A549 (cell line): ENCODE results near the gene SPDYE1. TPM values are rescaled to one million over a fixed set of nuclear protein-coding genes. Genes with fewer than 3 reads are reported as not detected.
"Not testable (repeated sequence)": the region's sequence is repeated elsewhere in the genome, so short reads cannot be mapped to it uniquely, and the experiment has no call there.

Experiments
- ATAC-seq, 2 experiments: fragments of 200-7000 bp in 1 of 2; fragments of >200 bp in 1 of 2; cut with Nextera tagmentation in 1 of 2; cut with Tn5 transposase in 1 of 2; 3 replicates each; pipeline versions ENCODE4 v1.8.0 to v1.9.1; 2018 to 2020; ENCODE audit warnings: mild to moderate bottlenecking in 1 of 2, moderate library complexity in 1 of 2
- CTCF ChIA-PET: fragments of 300-600 bp; sonication (Branson Sonifier 250); formaldehyde crosslinking; extraction: SDS; loops from one replicate; lab custom pipeline; 2021; ENCODE audit warnings: antibody characterized with exemption, inconsistent platforms; lab: Yijun Ruan, JAX
- POLR2A ChIA-PET: fragments of 350-600 bp; formaldehyde crosslinking; extraction: SDS; loops from one replicate; lab custom pipeline; 2021; ENCODE audit warnings: antibody characterized with exemption, inconsistent platforms; lab: Yijun Ruan, JAX
- DNase-seq, 2 experiments: peaks; one replicate each; pipeline versions ENCODE4 v3.0.0 to v3.0.0-alpha.2; 2011 to 2016; ENCODE audit warnings: low read depth in 1 of 2, low spot score in 1 of 2
- FAIRE-seq: peaks from 2 replicates; lab custom pipeline; 2011; peaks lifted over from hg19 to GRCh38; lab: Jason Lieb, UNC
- H3K27ac ChIP-seq, 2 experiments: fragments of >200 bp; sonication (Bioruptor Twin); formaldehyde crosslinking; 3 replicates each; pipeline ENCODE4 v1.5.1; 2016 to 2017
- H3K4me1 ChIP-seq: fragments of >200 bp; sonication (Bioruptor Twin); formaldehyde crosslinking; 3 replicates; pipeline ENCODE4 v1.6.1; 2016
- H3K4me2 ChIP-seq: fragments of >200 bp; sonication (Bioruptor Twin); formaldehyde crosslinking; 3 replicates; pipeline ENCODE4 v1.6.1; 2016
- H3K4me3 ChIP-seq: fragments of >200 bp; sonication (Bioruptor Twin); formaldehyde crosslinking; 3 replicates; pipeline ENCODE4 v1.5.1; 2016
- H3K9me3 ChIP-seq: fragments of >200 bp; sonication (Bioruptor Twin); formaldehyde crosslinking; 3 replicates; pipeline ENCODE4 v1.6.1; 2016
- FOSL2 ChIP-seq, 2 experiments: fragments of 450-650 bp in 1 of 2; fragments of >200 bp in 1 of 2; sonication (Bioruptor Twin) in 1 of 2; formaldehyde crosslinking; IDR thresholded peaks; 2 replicates each; pipeline versions ENCODE4 v1.5.0 to v1.6.1; 2016 to 2020; ENCODE audit warnings: mild to moderate bottlenecking in 1 of 2, moderate library complexity in 1 of 2
- HDAC2 ChIP-seq: fragments of 200-600 bp; sonication (generic); IDR thresholded peaks from 2 replicates; pipeline ENCODE4 v1.6.1; 2016
- HOXA7 ChIP-seq: fragments of 250-450 bp; sonication (Bioruptor Pico); IDR thresholded peaks from 2 replicates; pipeline ENCODE4 v1.5.0; 2020; ENCODE audit warnings: mild to moderate bottlenecking, moderate library complexity
- HOXB5 ChIP-seq: fragments of 250-450 bp; sonication (Bioruptor Pico); IDR thresholded peaks from 2 replicates; pipeline ENCODE4 v1.5.0; 2020; ENCODE audit warnings: mild to moderate bottlenecking, moderate library complexity
- JUNB ChIP-seq: fragments of >200 bp; sonication (Bioruptor Twin); formaldehyde crosslinking; IDR thresholded peaks from 2 replicates; pipeline ENCODE4 v1.6.1; 2016
- MAZ ChIP-seq: fragments of 150-350 bp; IDR thresholded peaks from 2 replicates; pipeline ENCODE4 v1.6.1; 2014; ENCODE audit warnings: antibody characterized with exemption, low read depth, low read length, borderline replicate concordance
- MYC ChIP-seq: IDR thresholded peaks from 2 replicates; pipeline ENCODE4 v1.6.1; 2012; ENCODE audit warnings: mild to moderate bottlenecking, inconsistent platforms, low read length, improper control_type of control experiment, borderline replicate concordance
- NFE2L2 ChIP-seq: fragments of 150-350 bp; conservative IDR thresholded peaks from 2 replicates; pipeline ENCODE4 v1.6.1; 2014; ENCODE audit warnings: low read length
- NPAS2 ChIP-seq: fragments of 250-450 bp; sonication (Bioruptor Pico); IDR thresholded peaks from 2 replicates; pipeline ENCODE4 v1.8.0; 2022; ENCODE audit warnings: mild to moderate bottlenecking, moderate library complexity, borderline replicate concordance
- POLR2AphosphoS2 ChIP-seq: conservative IDR thresholded peaks from 2 replicates; pipeline ENCODE4 v1.6.1; 2012; ENCODE audit warnings: low read length, improper control_type of control experiment, inconsistent platforms
- RARB ChIP-seq: fragments of 250-450 bp; sonication (Bioruptor Pico); IDR thresholded peaks from 2 replicates; pipeline ENCODE4 v1.8.0; 2021; ENCODE audit warnings: mild to moderate bottlenecking, moderate library complexity
- RFX5 ChIP-seq: fragments of 450-650 bp; IDR thresholded peaks from 2 replicates; pipeline ENCODE4 v1.7.1; 2014; ENCODE audit warnings: antibody characterized with exemption, mild to moderate bottlenecking, moderate library complexity
- SMC3 ChIP-seq: fragments of >200 bp; sonication (Bioruptor Twin); formaldehyde crosslinking; IDR thresholded peaks from 3 replicates; pipeline ENCODE4 v1.6.1; 2018; ENCODE audit warnings: inconsistent platforms
- SREBF2 ChIP-seq: fragments of 450-650 bp; IDR thresholded peaks from 2 replicates; pipeline ENCODE4 v1.6.1; 2014; ENCODE audit warnings: mild to moderate bottlenecking, moderate library complexity
- ZNF302 ChIP-seq: fragments of 250-450 bp; sonication (Bioruptor Pico); IDR thresholded peaks from 2 replicates; pipeline ENCODE4 v1.9.0; 2021; ENCODE audit warnings: inconsistent platforms, mild to moderate bottlenecking, moderate library complexity
- WGBS: methylation state at CpG from one replicate; pipeline ENCODE4 v1.1.6; 2017; ENCODE audit errors: missing lambda C conversion rate; 5-methylcytosine and 5-hydroxymethylcytosine counted together
- polyA minus RNA-seq: library from RNA; depleted of rRNA, polyadenylated mRNA; stranded (reverse); fragments of >200 nt; gene quantifications from 2 replicates; pipeline ENCODE4 v1.2.3, GENCODE V29; 2011; rRNA and poly(A)+ RNA removed
- polyA plus RNA-seq, 4 experiments: library from polyadenylated mRNA; depleted of rRNA in 3 of 4; stranded (reverse); fragments of >200 nt; fragmentation: RNase III in 1 of 4; extraction: RNeasy Plus Mini Kit Qiagen cat#74134 plus additional on column Dnase treatment in 1 of 4; gene quantifications; 2 replicates in 3 of 4; 3 replicates in 1 of 4; pipeline ENCODE4 v1.2.3, GENCODE V29; 2011 to 2017
- TF ChIP-seq, protein P1 (sequence below): fragments of >200 bp; sonication (Bioruptor Twin); formaldehyde crosslinking; IDR thresholded peaks from 2 replicates; pipeline ENCODE4 v1.6.1; 2016
- TF ChIP-seq, protein P2 (sequence below): fragments of 150-350 bp; IDR thresholded peaks from 2 replicates; pipeline ENCODE4 v1.6.1; 2014; ENCODE audit warnings: low read depth, mild to moderate bottlenecking, low read length
- TF ChIP-seq, protein P3 (sequence below): fragments of 450-650 bp; IDR thresholded peaks from 2 replicates; pipeline ENCODE4 v1.6.1; 2014; ENCODE audit warnings: antibody characterized with exemption
- TF ChIP-seq, protein P4 (sequence below): fragments of 200-600 bp; sonication (generic); IDR thresholded peaks from 2 replicates; pipeline ENCODE4 v1.6.1; 2016; ENCODE audit warnings: antibody characterized with exemption, mild to moderate bottlenecking, moderate library complexity

SPDYE1 gene, protein sequence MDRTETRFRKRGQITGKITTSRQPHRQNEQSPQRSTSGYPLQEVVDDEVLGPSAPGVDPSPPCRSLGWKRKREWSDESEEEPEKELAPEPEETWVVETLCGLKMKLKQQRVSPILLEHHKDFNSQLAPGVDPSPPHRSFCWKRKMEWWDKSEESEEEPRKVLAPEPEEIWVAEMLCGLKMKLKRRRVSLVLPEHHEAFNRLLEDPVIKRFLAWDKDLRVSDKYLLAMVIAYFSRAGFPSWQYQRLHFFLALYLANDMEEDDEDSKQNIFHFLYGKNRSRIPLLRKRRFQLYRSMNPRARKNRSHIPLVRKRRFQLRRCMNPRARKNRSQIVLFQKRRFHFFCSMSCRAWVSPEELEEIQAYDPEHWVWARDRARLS
- polyA plus RNA-seq (2011; rRNA removed) (not detected in 2 replicates), polyA plus RNA-seq (2017; fragmentation: RNase III; extraction: RNeasy Plus Mini Kit Qiagen cat#74134 plus additional on column Dnase treatment) (not detected in 3 replicates), polyA minus RNA-seq (not detected in 2 replicates)
- not detected in 2 replicates for polyA plus RNA-seq (2012; cell fraction: cytosol; rRNA removed)
- not detected in 2 replicates for polyA plus RNA-seq (2012; cell fraction: nucleus; rRNA removed)

DNA sequence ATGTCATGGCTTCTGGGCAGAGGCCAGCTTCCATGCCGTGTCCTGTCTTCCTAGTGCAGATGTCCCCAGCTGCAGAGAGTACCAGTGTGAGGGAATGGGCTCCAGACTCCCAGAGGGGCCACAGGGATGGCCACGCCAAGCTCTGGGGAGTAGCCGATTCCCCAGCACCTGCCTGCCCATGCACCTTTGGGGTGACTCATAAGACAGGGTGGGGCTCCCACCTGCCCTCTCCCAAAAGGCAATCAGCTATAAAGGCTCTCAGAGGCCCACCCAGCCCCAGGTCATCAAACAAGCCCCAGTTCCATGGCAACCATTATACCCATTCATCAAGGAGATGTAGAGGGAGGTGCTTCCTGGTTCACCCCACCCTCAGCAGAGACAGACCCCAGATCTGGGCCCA, at the start of gene SPDYE1:
TSS of gene SPDYE1 (plus strand) at position 366 of the 400 bp plus-strand sequence. CDS start 2,053 bp downstream, outside the sequence.
- H3K9me3 ChIP-seq, H3K4me2 ChIP-seq, H3K27ac ChIP-seq, CTCF ChIA-PET, H3K4me3 ChIP-seq, FAIRE-seq, H3K4me1 ChIP-seq, POLR2A ChIA-PET, DNase-seq: not testable (repeated sequence)
- peak in 1 of 2 experiments; percentile 58; a peak in 2 of 6 replicates for ATAC-seq
- 100% methylated on average over 3 of the region's 3 CpGs for WGBS

DNA sequence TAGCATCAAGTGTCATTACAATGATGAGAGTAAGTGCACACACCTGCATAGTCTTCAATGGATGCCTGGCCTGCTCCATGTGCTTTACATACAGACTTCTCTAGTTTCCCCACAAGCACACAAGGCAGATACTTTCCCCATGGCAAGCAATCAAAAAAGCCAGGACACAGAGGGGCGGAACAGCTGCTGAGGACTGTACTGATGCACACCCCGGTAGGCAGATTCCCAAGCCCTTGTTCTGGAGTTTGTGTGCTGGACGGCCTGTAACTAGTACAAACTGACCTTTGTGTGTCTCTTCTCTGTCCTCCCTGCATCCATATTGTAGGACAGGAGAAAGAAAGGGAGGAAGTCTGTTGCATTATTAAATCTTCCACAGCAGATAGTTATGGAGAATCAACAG, 45.7 kb upstream of the SPDYE1 start:
- H3K9me3 ChIP-seq, result no peaks in the 10 kb centered on the region
- H3K4me1 ChIP-seq, result no peaks in the 10 kb centered on the region
- no peak overlapping the region for H3K4me3 ChIP-seq
- TF ChIP-seq NFE2L2 (no peak), JUNB (no peak), NPAS2 (CRISPR knock-in tag) (no peak), MAZ (no peak), RARB (CRISPR knock-in tag) (no peak), POLR2AphosphoS2 (no peak), ZNF302 (CRISPR knock-in tag) (no peak), MYC (no peak), FOSL2 (IDR thresholded peaks at IDR 0.05) (no peak), FOSL2 (CRISPR knock-in tag; IDR thresholded peaks at IDR 0.05) (no peak), RFX5 (no peak)
- TF ChIP-seq, protein P1, sequence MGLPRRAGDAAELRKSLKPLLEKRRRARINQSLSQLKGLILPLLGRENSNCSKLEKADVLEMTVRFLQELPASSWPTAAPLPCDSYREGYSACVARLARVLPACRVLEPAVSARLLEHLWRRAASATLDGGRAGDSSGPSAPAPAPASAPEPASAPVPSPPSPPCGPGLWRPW, result no peak
- H3K27ac ChIP-seq, result no peak overlapping the region
- WGBS, result 80% methylated on average over 3 of the region's 3 CpGs
- DNase-seq, result no peak
- no peak overlapping the region for H3K4me2 ChIP-seq
- ChIA-PET CTCF (no interaction called here), POLR2A (no interaction called here)
- no peak for ATAC-seq
- FAIRE-seq, result no peak

DNA sequence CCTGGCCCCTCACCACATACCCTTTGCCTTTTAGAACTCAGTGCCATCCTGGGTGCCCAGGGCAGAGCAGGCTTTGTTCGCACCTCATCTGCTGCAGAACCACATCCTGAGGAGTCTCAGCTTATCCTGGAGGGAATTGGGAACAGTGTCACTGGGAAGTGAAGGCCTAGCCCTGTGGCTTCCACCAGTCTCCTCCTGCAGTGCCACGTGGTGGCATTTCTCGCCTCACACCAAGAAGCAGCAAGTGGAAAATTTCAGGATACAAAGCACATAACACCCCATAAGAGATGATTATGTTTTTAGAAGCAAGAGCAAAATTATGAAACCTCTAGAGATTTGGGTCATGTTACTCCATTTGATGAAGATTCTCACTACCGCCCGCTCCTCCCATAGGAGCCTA, 44.6 kb upstream of the SPDYE1 start:
- 88% methylated on average over 5 of the region's 5 CpGs for WGBS
- ChIA-PET POLR2A (no interaction called here), CTCF (no interaction called here)
- H3K27ac ChIP-seq, result no peak overlapping the region
- no peak overlapping the region for H3K4me3 ChIP-seq
- FAIRE-seq (no peak), ATAC-seq (no peak), DNase-seq (no peak)
- TF ChIP-seq, protein P2, sequence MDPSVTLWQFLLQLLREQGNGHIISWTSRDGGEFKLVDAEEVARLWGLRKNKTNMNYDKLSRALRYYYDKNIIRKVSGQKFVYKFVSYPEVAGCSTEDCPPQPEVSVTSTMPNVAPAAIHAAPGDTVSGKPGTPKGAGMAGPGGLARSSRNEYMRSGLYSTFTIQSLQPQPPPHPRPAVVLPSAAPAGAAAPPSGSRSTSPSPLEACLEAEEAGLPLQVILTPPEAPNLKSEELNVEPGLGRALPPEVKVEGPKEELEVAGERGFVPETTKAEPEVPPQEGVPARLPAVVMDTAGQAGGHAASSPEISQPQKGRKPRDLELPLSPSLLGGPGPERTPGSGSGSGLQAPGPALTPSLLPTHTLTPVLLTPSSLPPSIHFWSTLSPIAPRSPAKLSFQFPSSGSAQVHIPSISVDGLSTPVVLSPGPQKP, result no peak
- TF ChIP-seq SREBF2 (no peak), HOXB5 (no peak), HDAC2 (no peak), HOXA7 (CRISPR knock-in tag) (no peak), FOSL2 (IDR thresholded peaks at IDR 0.05) (no peak), FOSL2 (CRISPR knock-in tag; IDR thresholded peaks at IDR 0.05) (no peak), JUNB (no peak), ZNF302 (CRISPR knock-in tag) (no peak), SMC3 (no peak), MYC (no peak)
- TF ChIP-seq, protein P3, sequence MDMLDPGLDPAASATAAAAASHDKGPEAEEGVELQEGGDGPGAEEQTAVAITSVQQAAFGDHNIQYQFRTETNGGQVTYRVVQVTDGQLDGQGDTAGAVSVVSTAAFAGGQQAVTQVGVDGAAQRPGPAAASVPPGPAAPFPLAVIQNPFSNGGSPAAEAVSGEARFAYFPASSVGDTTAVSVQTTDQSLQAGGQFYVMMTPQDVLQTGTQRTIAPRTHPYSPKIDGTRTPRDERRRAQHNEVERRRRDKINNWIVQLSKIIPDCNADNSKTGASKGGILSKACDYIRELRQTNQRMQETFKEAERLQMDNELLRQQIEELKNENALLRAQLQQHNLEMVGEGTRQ, result no peak
- TF ChIP-seq, protein P4, sequence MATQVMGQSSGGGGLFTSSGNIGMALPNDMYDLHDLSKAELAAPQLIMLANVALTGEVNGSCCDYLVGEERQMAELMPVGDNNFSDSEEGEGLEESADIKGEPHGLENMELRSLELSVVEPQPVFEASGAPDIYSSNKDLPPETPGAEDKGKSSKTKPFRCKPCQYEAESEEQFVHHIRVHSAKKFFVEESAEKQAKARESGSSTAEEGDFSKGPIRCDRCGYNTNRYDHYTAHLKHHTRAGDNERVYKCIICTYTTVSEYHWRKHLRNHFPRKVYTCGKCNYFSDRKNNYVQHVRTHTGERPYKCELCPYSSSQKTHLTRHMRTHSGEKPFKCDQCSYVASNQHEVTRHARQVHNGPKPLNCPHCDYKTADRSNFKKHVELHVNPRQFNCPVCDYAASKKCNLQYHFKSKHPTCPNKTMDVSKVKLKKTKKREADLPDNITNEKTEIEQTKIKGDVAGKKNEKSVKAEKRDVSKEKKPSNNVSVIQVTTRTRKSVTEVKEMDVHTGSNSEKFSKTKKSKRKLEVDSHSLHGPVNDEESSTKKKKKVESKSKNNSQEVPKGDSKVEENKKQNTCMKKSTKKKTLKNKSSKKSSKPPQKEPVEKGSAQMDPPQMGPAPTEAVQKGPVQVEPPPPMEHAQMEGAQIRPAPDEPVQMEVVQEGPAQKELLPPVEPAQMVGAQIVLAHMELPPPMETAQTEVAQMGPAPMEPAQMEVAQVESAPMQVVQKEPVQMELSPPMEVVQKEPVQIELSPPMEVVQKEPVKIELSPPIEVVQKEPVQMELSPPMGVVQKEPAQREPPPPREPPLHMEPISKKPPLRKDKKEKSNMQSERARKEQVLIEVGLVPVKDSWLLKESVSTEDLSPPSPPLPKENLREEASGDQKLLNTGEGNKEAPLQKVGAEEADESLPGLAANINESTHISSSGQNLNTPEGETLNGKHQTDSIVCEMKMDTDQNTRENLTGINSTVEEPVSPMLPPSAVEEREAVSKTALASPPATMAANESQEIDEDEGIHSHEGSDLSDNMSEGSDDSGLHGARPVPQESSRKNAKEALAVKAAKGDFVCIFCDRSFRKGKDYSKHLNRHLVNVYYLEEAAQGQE, result no peak
- no peak overlapping the region for H3K4me2 ChIP-seq
- H3K4me1 ChIP-seq, result no peaks in the 10 kb centered on the region
- H3K9me3 ChIP-seq, result no peaks in the 10 kb centered on the region
